Stomach smooth muscle (tissue), 2 donors: ENCODE data around the gene HNRNPLL.
"Not testable (repeated sequence)": the region's sequence is repeated elsewhere in the genome, so short reads cannot be mapped to it uniquely, and the experiment has no call there.

Experiments used
- H3K27ac ChIP-seq: one replicate; pipeline ENCODE4 v1.7.0; 2013; ENCODE audit warnings: mild to moderate bottlenecking, low read length, inconsistent platforms
- H3K27me3 ChIP-seq, 2 donors: one replicate each; pipeline ENCODE4 v1.7.0; 2013; ENCODE audit warnings: low read length in 2 of 2; ENCODE audit not compliant: insufficient read depth in 2 of 2, control insufficient read depth in 1 of 2
- H3K36me3 ChIP-seq, 2 donors: one replicate each; pipeline ENCODE4 v1.7.0; 2013; ENCODE audit warnings: low read length in 2 of 2; ENCODE audit not compliant: control insufficient read depth in 2 of 2, insufficient read depth in 2 of 2
- H3K4me1 ChIP-seq: one replicate; pipeline ENCODE4 v1.7.0; 2013; ENCODE audit warnings: low read length; ENCODE audit not compliant: control insufficient read depth, insufficient read depth
- H3K4me3 ChIP-seq, 2 donors: one replicate each; pipeline ENCODE4 v1.7.0; 2013; ENCODE audit warnings: low read length in 2 of 2
- H3K9ac ChIP-seq, 2 donors: one replicate each; pipeline ENCODE4 v1.7.0; 2013; ENCODE audit warnings: low read length in 2 of 2, mild to moderate bottlenecking in 1 of 2
- H3K9me3 ChIP-seq, 2 donors: one replicate each; pipeline ENCODE4 v1.7.0; 2013; ENCODE audit warnings: low read length in 2 of 2; ENCODE audit not compliant: control insufficient read depth in 2 of 2
- donor health status: healthy.
- donor health status: Pancreatic carcinoma.

HNRNPLL gene

GRCh38 chr2:38552259-38552658 lies 50.5 kb downstream of the HNRNPLL start:
- peaks cover 0 to 6% of the 10 kb centered on the region in 2 donors for H3K36me3 ChIP-seq
- no peaks in the 10 kb centered on the region for H3K4me1 ChIP-seq
- no peak overlapping the region for H3K9ac ChIP-seq
- no peak overlapping the region for H3K27ac ChIP-seq
- H3K9me3 ChIP-seq = no peaks in the 10 kb centered on the region
- H3K4me3 ChIP-seq = no peak overlapping the region
- H3K27me3 ChIP-seq = no peaks in the 10 kb centered on the region

- Histone ChIP-seq H3K4me1 (no peaks in the 10 kb centered on the region), H3K27ac (no peak overlapping the region), H3K9me3 (no peaks in the 10 kb centered on the region), H3K9ac (no peak overlapping the region), H3K27me3 (no peaks in the 10 kb centered on the region), H3K36me3 (peaks cover 0 to 6% of the 10 kb centered on the region in 2 donors), H3K4me3 (no peak overlapping the region)
Measured at GRCh38 chr2:38551746-38552145, 51.0 kb downstream of the HNRNPLL start.

- Histone ChIP-seq H3K9ac (no peak overlapping the region), H3K36me3 (peaks cover 0 to 3% of the 10 kb centered on the region in 2 donors), H3K9me3 (no peaks in the 10 kb centered on the region), H3K4me3 (no peak overlapping the region), H3K27ac (no peak overlapping the region), H3K4me1 (no peaks in the 10 kb centered on the region), H3K27me3 (no peaks in the 10 kb centered on the region)
Measured at GRCh38 chr2:38551171-38551570, 51.6 kb downstream of the HNRNPLL start.

- H3K4me1 ChIP-seq = no peaks in the 10 kb centered on the region
- H3K27ac ChIP-seq = no peak overlapping the region
- H3K9ac ChIP-seq = no peak overlapping the region
- H3K9me3 ChIP-seq = no peaks in the 10 kb centered on the region
- H3K4me3 ChIP-seq = no peak overlapping the region
- H3K27me3 ChIP-seq = no peaks in the 10 kb centered on the region
- no peaks in the 10 kb centered on the region for H3K36me3 ChIP-seq
Measured at GRCh38 chr2:38549851-38550250, 52.9 kb downstream of the HNRNPLL start.

GRCh38 chr2:38549071-38549704 lies 53.5 kb downstream of the HNRNPLL start:
- Histone ChIP-seq H3K36me3 (no peaks in the 10 kb centered on the region), H3K27me3 (no peaks in the 10 kb centered on the region), H3K4me1 (no peaks in the 10 kb centered on the region), H3K9me3 (no peaks in the 10 kb centered on the region), H3K4me3 (no peak overlapping the region), H3K27ac (no peak overlapping the region), H3K9ac (no peak overlapping the region)

GRCh38 chr2:38547791-38548190 lies 54.9 kb downstream of the HNRNPLL start:
- H3K36me3 ChIP-seq = no peaks in the 10 kb centered on the region
- H3K27ac ChIP-seq = no peak overlapping the region
- no peak overlapping the region for H3K4me3 ChIP-seq
- H3K9me3 ChIP-seq = no peaks in the 10 kb centered on the region
- no peaks in the 10 kb centered on the region for H3K27me3 ChIP-seq
- H3K9ac ChIP-seq = no peak overlapping the region
- H3K4me1 ChIP-seq = no peaks in the 10 kb centered on the region

- Histone ChIP-seq H3K27me3 (no peaks in the 10 kb centered on the region), H3K4me1 (no peaks in the 10 kb centered on the region), H3K27ac (no peak overlapping the region), H3K36me3 (no peaks in the 10 kb centered on the region), H3K4me3 (no peak overlapping the region), H3K9me3 (no peaks in the 10 kb centered on the region), H3K9ac (no peak overlapping the region)
Measured at GRCh38 chr2:38546585-38546984, 56.1 kb downstream of the HNRNPLL start.

GRCh38 chr2:38546064-38546463 lies 56.7 kb downstream of the HNRNPLL start:
- no peak overlapping the region for H3K9ac ChIP-seq
- no peak overlapping the region for H3K27ac ChIP-seq
- no peaks in the 10 kb centered on the region for H3K9me3 ChIP-seq
- H3K27me3 ChIP-seq = no peaks in the 10 kb centered on the region
- H3K36me3 ChIP-seq = no peaks in the 10 kb centered on the region
- peaks cover 3% of the 10 kb centered on the region for H3K4me1 ChIP-seq
- no peak overlapping the region for H3K4me3 ChIP-seq

- H3K9me3 ChIP-seq, H3K9ac ChIP-seq, H3K4me1 ChIP-seq, H3K4me3 ChIP-seq, H3K27ac ChIP-seq, H3K27me3 ChIP-seq, H3K36me3 ChIP-seq: not testable (repeated sequence)
Measured at GRCh38 chr2:38542248-38542631, 60.5 kb downstream of the HNRNPLL start.

- peaks cover 13% of the 10 kb centered on the region for H3K4me1 ChIP-seq
- H3K9me3 ChIP-seq = no peaks in the 10 kb centered on the region
- no peaks in the 10 kb centered on the region for H3K36me3 ChIP-seq
- H3K4me3 ChIP-seq = no peak overlapping the region
- peak overlapping the region; percentile 60 for H3K27ac ChIP-seq
- H3K9ac ChIP-seq = no peak overlapping the region
- peaks cover 0 to 2% of the 10 kb centered on the region in 2 donors for H3K27me3 ChIP-seq
Measured at GRCh38 chr2:38540580-38541286, 62.0 kb downstream of the HNRNPLL start.

GRCh38 chr2:38539086-38539485 lies 63.6 kb downstream of the HNRNPLL start:
- Histone ChIP-seq H3K9ac (no peak overlapping the region), H3K4me1 (peaks cover 23% of the 10 kb centered on the region)

More at GRCh38 chr2:38539086-38539485, 63.6 kb downstream of the HNRNPLL start:
- Histone ChIP-seq H3K27ac (no peak overlapping the region), H3K36me3 (no peaks in the 10 kb centered on the region), H3K27me3 (peaks cover 0 to 2% of the 10 kb centered on the region in 2 donors), H3K4me3 (no peak overlapping the region), H3K9me3 (no peaks in the 10 kb centered on the region)
